Tibial artery (tissue), 4 donors: ENCODE data around the gene C21orf58.

Experiments used
- DNase-seq, 2 donors: peaks; one replicate each; pipeline ENCODE4 v3.0.0-alpha.2; 2019
- H3K27ac ChIP-seq, 2 donors: fragments of 200-600 bp; sonication (generic) in 1 of 2; 1 replicate in 1 of 2; 2 replicates in 1 of 2; pipeline ENCODE4 v1.5.1; 2018 to 2019; ENCODE audit warnings: mild to moderate bottlenecking in 1 of 2
- H3K27me3 ChIP-seq, 2 donors: fragments of 200-600 bp; sonication (generic) in 1 of 2; one replicate each; pipeline versions ENCODE4 v1.5.1 to v1.6.0; 2016 to 2019
- H3K36me3 ChIP-seq, 3 donors: fragments of 200-600 bp; sonication (generic) in 2 of 3; one replicate each; pipeline ENCODE4 v1.5.1; 2016 to 2019; ENCODE audit warnings: mild to moderate bottlenecking in 2 of 3
- H3K4me1 ChIP-seq, 4 donors: fragments of 200-600 bp; sonication (generic) in 2 of 4; 1 replicate in 3 of 4; 2 replicates in 1 of 4; pipeline ENCODE4 v1.5.1; 2016 to 2019
- H3K4me3 ChIP-seq, 2 donors: fragments of 200-600 bp; sonication (generic) in 1 of 2; 1 replicate in 1 of 2; 2 replicates in 1 of 2; pipeline ENCODE4 v1.5.1; 2018 to 2019; ENCODE audit warnings: mild to moderate bottlenecking in 2 of 2
- H3K9me3 ChIP-seq, 3 donors: fragments of 200-600 bp; sonication (generic) in 1 of 3; one replicate each; pipeline ENCODE4 v1.5.1; 2016 to 2019
- intact Hi-C: fragments of 100-400 bp; cut with DNase I; formaldehyde crosslinking; loops from one replicate; pipeline ENCODE4 v1.15.0; 2023; ENCODE audit warnings: low total_unique reads
- TF ChIP-seq, protein P1 (sequence below), 2 experiments: fragments of 200-600 bp in 1 of 2; fragments of 450-650 bp in 1 of 2; IDR thresholded peaks; one replicate each; pipeline ENCODE4 v1.5.1; 2017 to 2019; ENCODE audit warnings: antibody characterized with exemption in 2 of 2, mild to moderate bottlenecking in 1 of 2, moderate library complexity in 1 of 2

Gene C21orf58

DNA sequence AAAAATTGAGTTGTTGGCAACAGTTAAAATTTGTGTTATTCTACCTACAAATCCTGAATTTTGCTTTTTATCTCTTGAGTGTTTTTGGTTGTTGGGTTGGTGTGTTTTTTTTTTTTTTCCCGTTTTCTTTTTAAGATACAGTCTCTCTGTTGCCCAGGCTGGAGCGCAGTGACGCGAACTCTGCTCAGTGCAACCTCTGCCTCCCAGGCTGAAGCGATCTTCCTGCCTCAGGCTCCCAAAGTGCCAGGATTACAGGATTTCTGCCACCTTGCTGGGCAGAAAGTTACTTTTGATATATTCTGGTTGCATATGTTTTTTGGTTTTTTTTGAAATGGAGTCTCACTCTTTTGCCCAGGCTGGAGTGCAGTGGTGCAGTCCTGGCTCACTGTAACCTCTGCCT lies 4.5 kb upstream of the C21orf58 start:
- DNase-seq, result no peak
- TF ChIP-seq, protein P1, sequence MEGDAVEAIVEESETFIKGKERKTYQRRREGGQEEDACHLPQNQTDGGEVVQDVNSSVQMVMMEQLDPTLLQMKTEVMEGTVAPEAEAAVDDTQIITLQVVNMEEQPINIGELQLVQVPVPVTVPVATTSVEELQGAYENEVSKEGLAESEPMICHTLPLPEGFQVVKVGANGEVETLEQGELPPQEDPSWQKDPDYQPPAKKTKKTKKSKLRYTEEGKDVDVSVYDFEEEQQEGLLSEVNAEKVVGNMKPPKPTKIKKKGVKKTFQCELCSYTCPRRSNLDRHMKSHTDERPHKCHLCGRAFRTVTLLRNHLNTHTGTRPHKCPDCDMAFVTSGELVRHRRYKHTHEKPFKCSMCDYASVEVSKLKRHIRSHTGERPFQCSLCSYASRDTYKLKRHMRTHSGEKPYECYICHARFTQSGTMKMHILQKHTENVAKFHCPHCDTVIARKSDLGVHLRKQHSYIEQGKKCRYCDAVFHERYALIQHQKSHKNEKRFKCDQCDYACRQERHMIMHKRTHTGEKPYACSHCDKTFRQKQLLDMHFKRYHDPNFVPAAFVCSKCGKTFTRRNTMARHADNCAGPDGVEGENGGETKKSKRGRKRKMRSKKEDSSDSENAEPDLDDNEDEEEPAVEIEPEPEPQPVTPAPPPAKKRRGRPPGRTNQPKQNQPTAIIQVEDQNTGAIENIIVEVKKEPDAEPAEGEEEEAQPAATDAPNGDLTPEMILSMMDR (IDR thresholded peaks at IDR 0.05), result no peak
- Histone ChIP-seq H3K36me3 (peaks cover 19 to 47% (median 20%) of the 10 kb centered on the region in 3 donors), H3K27ac (no peak overlapping the region), H3K4me3 (no peak overlapping the region), H3K9me3 (no peaks in the 10 kb centered on the region), H3K4me1 (peaks cover 0 to 12% (median 8%) of the 10 kb centered on the region in 4 donors), H3K27me3 (no peaks in the 10 kb centered on the region)
- intact Hi-C loops, result loop anchor here (10.0 kb wide), 1 partner anchor 103 kb away; the partner anchor contains the start of gene LSS

DNA sequence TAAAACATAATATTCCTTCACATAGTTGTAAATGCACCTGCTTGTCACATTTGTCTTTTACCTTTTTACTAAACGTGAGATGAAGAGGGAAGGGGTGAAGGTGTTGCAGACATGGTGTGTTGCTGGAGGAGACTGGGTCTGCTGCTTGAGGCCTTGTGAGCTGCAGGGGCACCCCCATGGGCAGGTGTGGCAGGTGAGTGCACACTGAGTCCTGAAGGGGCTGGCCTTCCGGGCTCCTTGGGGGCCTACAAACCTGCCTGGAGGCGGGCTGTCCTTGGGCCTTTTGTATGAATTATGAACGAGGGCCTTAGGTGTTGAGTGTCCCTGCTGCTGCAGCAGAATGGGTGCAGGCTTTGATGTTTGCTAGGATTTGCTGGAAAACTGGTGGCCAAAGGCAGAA lies 4.0 kb upstream of the C21orf58 start:
- Histone ChIP-seq H3K4me1 (peaks cover 0 to 17% (median 12%) of the 10 kb centered on the region in 4 donors), H3K9me3 (no peaks in the 10 kb centered on the region), H3K36me3 (peaks cover 19 to 47% (median 20%) of the 10 kb centered on the region in 3 donors), H3K27ac (no peak overlapping the region), H3K27me3 (no peaks in the 10 kb centered on the region), H3K4me3 (no peak overlapping the region)
- no peak for DNase-seq
- TF ChIP-seq, protein P1 (IDR thresholded peaks at IDR 0.05), result no peak
- intact Hi-C loops, result loop anchor here (10.0 kb wide), 1 partner anchor 103 kb away; the partner anchor contains the start of gene LSS

- Histone ChIP-seq H3K4me1 (peaks cover 0 to 27% (median 20%) of the 10 kb centered on the region in 4 donors), H3K9me3 (no peaks in the 10 kb centered on the region), H3K4me3 (no peak overlapping the region), H3K36me3 (peaks cover 17 to 39% (median 20%) of the 10 kb centered on the region in 3 donors), H3K27me3 (no peaks in the 10 kb centered on the region), H3K27ac (peak overlapping the region in 1 of 2 donors; percentile 99)
- TF ChIP-seq, protein P1 (IDR thresholded peaks at IDR 0.05), result no peak
- intact Hi-C loops, result loop anchor here (10.0 kb wide), 1 partner anchor 101 kb away; the partner anchor contains the start of gene LSS
- no peak for DNase-seq
Observed at GRCh38 chr21:46326110-46326703, 2.5 kb upstream of the C21orf58 start.

DNA sequence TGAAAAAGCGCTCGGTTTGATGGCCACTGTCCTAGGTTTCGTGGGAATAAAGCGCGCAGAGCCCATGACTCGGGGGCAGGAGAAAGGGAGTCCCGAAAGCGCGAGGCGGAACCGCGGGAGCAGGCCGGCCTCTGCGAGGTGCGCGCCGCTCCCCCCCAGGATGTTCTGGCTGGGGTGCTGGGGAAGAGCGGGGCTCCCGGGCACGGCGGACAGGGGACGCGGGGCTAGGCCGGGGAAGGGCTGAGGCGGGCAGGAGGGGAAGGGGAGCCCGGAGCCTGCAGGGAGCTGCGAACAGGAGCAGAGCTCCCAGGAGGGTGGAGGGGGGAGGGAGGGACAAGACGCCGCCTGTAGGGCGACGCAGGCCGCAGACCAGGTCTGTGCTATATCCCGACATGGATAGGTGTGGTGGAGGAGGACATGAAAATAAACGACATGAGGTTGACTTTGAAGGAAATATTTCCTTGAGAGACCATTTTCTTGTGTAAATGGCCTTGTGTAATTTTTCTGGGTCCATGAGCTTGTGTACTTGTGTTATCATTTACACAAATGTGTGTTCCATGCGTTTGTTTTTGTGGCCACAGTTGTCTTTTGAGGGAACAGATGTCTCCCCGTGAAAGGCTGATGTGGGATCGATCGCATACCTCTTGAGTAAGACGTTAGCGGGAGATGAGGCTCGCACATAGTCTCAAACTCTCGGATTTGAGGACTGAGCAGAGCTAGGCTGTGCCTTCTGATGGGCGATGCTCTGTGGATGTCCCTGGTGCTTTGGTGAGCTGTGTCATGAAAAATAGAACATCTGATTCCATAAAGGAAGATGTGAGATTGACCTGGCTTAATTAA lies 1.6 kb upstream of the C21orf58 start:
- Histone ChIP-seq H3K27ac (peak overlapping the region; percentile 76 to 99), H3K4me3 (peak overlapping the region; percentile 70 to 100), H3K27me3 (no peaks in the 10 kb centered on the region), H3K9me3 (no peaks in the 10 kb centered on the region), H3K36me3 (peaks cover 14 to 30% (median 14%) of the 10 kb centered on the region in 3 donors), H3K4me1 (peaks cover 0 to 27% (median 20%) of the 10 kb centered on the region in 4 donors)
- intact Hi-C loops, result loop anchor here (10.0 kb wide), 1 partner anchor 100 kb away; the partner anchor contains the start of gene LSS
- DNase-seq, result peak; percentile 20 to 73
- TF ChIP-seq, protein P1 (IDR thresholded peaks at IDR 0.05), result peak in 1 of 2 experiments; percentile 14

GRCh38 chr21:46324390-46325072 lies 861 bp upstream of the C21orf58 start:
- intact Hi-C loops, result loop anchor here (10.0 kb wide), 1 partner anchor 100 kb away; the partner anchor contains the start of gene LSS
- DNase-seq, result peak; percentile 75 to 91
- H3K9me3 ChIP-seq, result no peaks in the 10 kb centered on the region
- peaks cover 0 to 27% (median 20%) of the 10 kb centered on the region in 4 donors for H3K4me1 ChIP-seq
- TF ChIP-seq, protein P1 (IDR thresholded peaks at IDR 0.05), result no peak
- H3K4me3 ChIP-seq, result peak overlapping the region; percentile 70 to 100
- H3K27me3 ChIP-seq, result no peaks in the 10 kb centered on the region
- peak overlapping the region; percentile 85 to 99 for H3K27ac ChIP-seq
- peaks cover 9 to 24% (median 9%) of the 10 kb centered on the region in 3 donors for H3K36me3 ChIP-seq
